Panc1 (cell line): ENCODE measurements around the gene SYT17. TPM values are rescaled to one million over a fixed set of nuclear protein-coding genes. Genes with fewer than 3 reads are reported as not detected.

Source experiments
- ATAC-seq: fragments of 200-7000 bp; cut with Tn5 transposase; 2 replicates; pipeline ENCODE4 v1.9.1; 2020; ENCODE audit warnings: mild to moderate bottlenecking, moderate library complexity
- BruUV-seq: library from RNA; stranded (reverse); fragments of 400-500 nt; replicated peaks from 2 replicates; lab custom pipeline; 2021; lab: Mats Ljungman, UMichigan
- CTCF ChIA-PET: fragments of 300-600 bp; sonication (Branson Sonifier 250); formaldehyde crosslinking; loops from one replicate; lab custom pipeline; 2022; ENCODE audit warnings: antibody characterized with exemption; lab: Charles Lee
- POLR2A ChIA-PET: fragments of 300-600 bp; sonication (Branson Sonifier 250); formaldehyde crosslinking; loops from one replicate; lab custom pipeline; 2022; ENCODE audit warnings: antibody characterized with exemption; lab: Charles Lee
- DNase-seq: peaks from one replicate; pipeline ENCODE4 v3.0.0-alpha.2; 2010; ENCODE audit warnings: low read depth, low spot score
- H3K27ac ChIP-seq: 2 replicates; pipeline ENCODE4 v1.5.1; 2011; ENCODE audit warnings: mild to moderate bottlenecking, low read length, inconsistent platforms
- H3K27me3 ChIP-seq: fragments of 200-500 bp; sonication (Bioruptor generic); 2 replicates; pipeline ENCODE4 v1.6.0; 2014; ENCODE audit warnings: low read length, inconsistent platforms; ENCODE audit not compliant: control insufficient read depth, insufficient read depth
- H3K36me3 ChIP-seq: fragments of 200-500 bp; sonication (Bioruptor generic); 2 replicates; pipeline ENCODE4 v1.5.1; 2014; ENCODE audit warnings: inconsistent platforms, mild to moderate bottlenecking, low read length, moderate library complexity; ENCODE audit not compliant: control insufficient read depth, insufficient read depth
- H3K4me1 ChIP-seq: 2 replicates; pipeline ENCODE4 v1.5.1; 2011; ENCODE audit warnings: inconsistent platforms, mild to moderate bottlenecking, low read length, moderate library complexity; ENCODE audit not compliant: control insufficient read depth, insufficient read depth
- H3K4me3 ChIP-seq, 2 experiments: 2 replicates each; pipeline ENCODE4 v1.5.1; 2011 to 2012; ENCODE audit warnings: low read depth in 2 of 2, low read length in 2 of 2, mild to moderate bottlenecking in 2 of 2, inconsistent platforms in 1 of 2, moderate library complexity in 1 of 2
- H3K9me3 ChIP-seq: fragments of 200-500 bp; sonication (Bioruptor generic); 2 replicates; pipeline ENCODE4 v1.5.1; 2014; ENCODE audit warnings: low read depth, mild to moderate bottlenecking, inconsistent platforms, low read length, moderate library complexity; ENCODE audit not compliant: control insufficient read depth, insufficient read depth
- POLR2AphosphoS5 ChIP-seq: IDR thresholded peaks from 2 replicates; pipeline ENCODE4 v1.6.1; 2012; ENCODE audit warnings: mild to moderate bottlenecking, low read depth, low read length, moderate library complexity
- REST ChIP-seq, 2 experiments: IDR thresholded peaks; 2 replicates each; pipeline ENCODE4 v1.6.1; 2011 to 2012; ENCODE audit warnings: low read depth in 2 of 2, control low read depth in 1 of 2, low read length in 1 of 2, mild to moderate bottlenecking in 1 of 2, moderate library complexity in 1 of 2; ENCODE audit not compliant: insufficient read depth in 1 of 2
- SIN3A ChIP-seq: IDR thresholded peaks from 2 replicates; pipeline ENCODE4 v1.6.1; 2012; ENCODE audit warnings: low read depth, mild to moderate bottlenecking, low read length, moderate library complexity, borderline replicate concordance; ENCODE audit not compliant: insufficient read depth
- TCF7L2 ChIP-seq: IDR thresholded peaks from 2 replicates; pipeline ENCODE4 v1.6.1; 2011; ENCODE audit warnings: mild to moderate bottlenecking, low read depth, low read length, inconsistent platforms
- in situ Hi-C: cut with HindIII; loops from 2 replicates; pipeline ENCODE4 v1.10.0; 2016; ENCODE audit warnings: low sequenced_read_pairs, low pct_unique_long_range_greater_than_20kb
- intact Hi-C: fragments of 100-400 bp; cut with micrococcal nuclease; formaldehyde crosslinking; loops from one replicate; pipeline ENCODE4 v1.10.0; 2022; ENCODE audit not compliant: unreplicated experiment
- total RNA-seq: library from RNA; stranded (reverse); gene quantifications from one replicate; pipeline ENCODE4 v1.2.1, GENCODE V29; 2021; ENCODE audit not compliant: unreplicated experiment
- TF ChIP-seq, protein P1 (sequence below): fragments of 450-650 bp; IDR thresholded peaks from 2 replicates; pipeline ENCODE4 v1.5.1; 2017; ENCODE audit warnings: mild to moderate bottlenecking

The SYT17 gene
- total RNA-seq, 1 experiment from 2014 or later = 5.4 TPM

GRCh38 chr16:19132255-19132654, 35.8 kb upstream of the SYT17 start:
- Histone ChIP-seq H3K4me3 (no peak overlapping the region), H3K27me3 (no peaks in the 10 kb centered on the region), H3K27ac (peak overlapping the region; percentile 77; the same call in 1 of the 2 replicates), H3K4me1 (peaks cover 53% of the 10 kb centered on the region), H3K9me3 (no peaks in the 10 kb centered on the region), H3K36me3 (no peaks in the 10 kb centered on the region)
- ChIA-PET CTCF (no interaction called here), POLR2A (no interaction called here)
- no peak for ATAC-seq
- in situ Hi-C loops = no loop called here
- intact Hi-C loops = no loop called here
- no TSS peak for BruUV-seq
- TF ChIP-seq, protein P1, sequence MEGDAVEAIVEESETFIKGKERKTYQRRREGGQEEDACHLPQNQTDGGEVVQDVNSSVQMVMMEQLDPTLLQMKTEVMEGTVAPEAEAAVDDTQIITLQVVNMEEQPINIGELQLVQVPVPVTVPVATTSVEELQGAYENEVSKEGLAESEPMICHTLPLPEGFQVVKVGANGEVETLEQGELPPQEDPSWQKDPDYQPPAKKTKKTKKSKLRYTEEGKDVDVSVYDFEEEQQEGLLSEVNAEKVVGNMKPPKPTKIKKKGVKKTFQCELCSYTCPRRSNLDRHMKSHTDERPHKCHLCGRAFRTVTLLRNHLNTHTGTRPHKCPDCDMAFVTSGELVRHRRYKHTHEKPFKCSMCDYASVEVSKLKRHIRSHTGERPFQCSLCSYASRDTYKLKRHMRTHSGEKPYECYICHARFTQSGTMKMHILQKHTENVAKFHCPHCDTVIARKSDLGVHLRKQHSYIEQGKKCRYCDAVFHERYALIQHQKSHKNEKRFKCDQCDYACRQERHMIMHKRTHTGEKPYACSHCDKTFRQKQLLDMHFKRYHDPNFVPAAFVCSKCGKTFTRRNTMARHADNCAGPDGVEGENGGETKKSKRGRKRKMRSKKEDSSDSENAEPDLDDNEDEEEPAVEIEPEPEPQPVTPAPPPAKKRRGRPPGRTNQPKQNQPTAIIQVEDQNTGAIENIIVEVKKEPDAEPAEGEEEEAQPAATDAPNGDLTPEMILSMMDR = no peak
- no peak for TF ChIP-seq SIN3A
- TF ChIP-seq TCF7L2 = no peak
- no peak for TF ChIP-seq REST (IDR thresholded peaks at IDR 0.05; ENCODE audit: insufficient read depth in 1 of 2, low read depth in 2 of 2, low read length in 1 of 2)
- TF ChIP-seq POLR2AphosphoS5 = no peak
- DNase-seq = no peak

DNA sequence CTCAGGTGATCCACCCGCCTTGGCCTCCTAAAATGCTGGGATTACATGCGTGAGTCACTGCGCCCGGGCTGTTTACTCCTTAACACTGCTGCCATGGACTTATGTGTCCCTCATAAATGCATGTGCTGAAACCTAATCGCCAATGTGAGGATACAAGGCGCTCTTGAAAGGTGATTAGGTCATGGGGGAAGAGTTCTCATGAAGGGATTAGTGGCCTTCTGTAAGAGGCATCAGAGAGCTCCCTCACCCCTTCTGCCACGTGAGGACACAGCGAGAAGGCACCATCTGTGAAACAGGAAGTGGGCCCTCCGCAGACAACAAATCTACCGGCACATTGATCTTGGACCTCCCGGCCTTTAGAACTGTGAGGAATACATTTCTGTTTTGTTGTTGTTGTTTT, 35.1 kb upstream of the SYT17 start:
- ChIA-PET CTCF (no interaction called here), POLR2A (interaction anchor here (0.7 kb wide), 1 partner anchor 57 kb away, joined by 3 read pairs; no protein-coding TSS in a partner anchor)
- Histone ChIP-seq H3K9me3 (no peaks in the 10 kb centered on the region), H3K4me1 (peaks cover 53% of the 10 kb centered on the region), H3K27ac (no peak overlapping the region), H3K36me3 (no peaks in the 10 kb centered on the region), H3K4me3 (no peak overlapping the region), H3K27me3 (no peaks in the 10 kb centered on the region)
- intact Hi-C loops = no loop called here
- in situ Hi-C loops = no loop called here
- ATAC-seq = no peak
- no TSS peak for BruUV-seq
- no peak for TF ChIP-seq TCF7L2
- TF ChIP-seq, protein P1 = no peak
- no peak for DNase-seq
